ENCODE data around the gene TESK2.

TESK2 gene

GRCh38 chr1:45306319-45306718 lies 184.6 kb downstream of the TESK2 start:
- peak in 1 of 3 experiments; percentile 36 for DNase-seq (ENCODE audit: low read depth in 2 of 3, low spot score in 2 of 3)

- DNase-seq (ENCODE audit: low read depth in 2 of 3, low spot score in 2 of 3), result no peak
These were observed 185.7 kb downstream of the TESK2 start for GRCh38 chr1:45305231-45305630.

- DNase-seq (ENCODE audit: low read depth in 2 of 3, low spot score in 2 of 3), result no peak
These were observed 186.5 kb downstream of the TESK2 start for GRCh38 chr1:45304311-45305081.

GRCh38 chr1:45303520-45304310 lies 187.2 kb downstream of the TESK2 start:
- DNase-seq (ENCODE audit: low read depth in 2 of 3, low spot score in 2 of 3), result peak; percentile 91 to 98 (median 92)

GRCh38 chr1:45302505-45303150 lies 188.3 kb downstream of the TESK2 start:
- DNase-seq (ENCODE audit: low read depth in 2 of 3, low spot score in 2 of 3), result no peak

GRCh38 chr1:45300669-45300997 lies 190.3 kb downstream of the TESK2 start:
- no peak for DNase-seq (ENCODE audit: low read depth in 2 of 3, low spot score in 2 of 3)

- DNase-seq (ENCODE audit: low read depth in 2 of 3, low spot score in 2 of 3), result peak in 1 of 3 experiments; percentile 15
These were observed 190.8 kb downstream of the TESK2 start for GRCh38 chr1:45299981-45300668.

- DNase-seq (ENCODE audit: low read depth in 2 of 3, low spot score in 2 of 3), result no peak
These were observed 191.7 kb downstream of the TESK2 start for GRCh38 chr1:45299296-45299695.

- no peak for DNase-seq (ENCODE audit: low read depth in 2 of 3, low spot score in 2 of 3)
These were observed 193.2 kb downstream of the TESK2 start for GRCh38 chr1:45297666-45298356.
